Liver (tissue), 9 donors: ENCODE measurements around the gene CCDC136. TPM values are rescaled to one million over a fixed set of nuclear protein-coding genes. Genes with fewer than 3 reads are reported as not detected.

ENCODE experiments used
- DNase-seq: peaks from one replicate; pipeline ENCODE4 v3.0.0-alpha.2; 2017; ENCODE audit warnings: low spot score
- H3K27ac ChIP-seq, 2 donors: one replicate each; pipeline ENCODE4 v1.7.0; 2013; ENCODE audit warnings: inconsistent platforms in 2 of 2, low read length in 2 of 2, control low read depth in 1 of 2, low read depth in 1 of 2, mild to moderate bottlenecking in 1 of 2
- H3K27me3 ChIP-seq, 4 donors: one replicate each; pipeline versions ENCODE4 v1.6.1 to v1.7.0; 2013; ENCODE audit warnings: low read length in 3 of 4, inconsistent platforms in 1 of 4, mild to moderate bottlenecking in 1 of 4, moderate library complexity in 1 of 4; ENCODE audit not compliant: control insufficient read depth in 4 of 4, insufficient read depth in 4 of 4
- H3K36me3 ChIP-seq, 4 donors: one replicate each; pipeline versions ENCODE4 v1.6.1 to v1.7.0; 2013; ENCODE audit warnings: low read length in 3 of 4, mild to moderate bottlenecking in 3 of 4, low read depth in 1 of 4, moderate library complexity in 1 of 4; ENCODE audit not compliant: control insufficient read depth in 4 of 4, insufficient read depth in 3 of 4
- H3K4me1 ChIP-seq, 4 donors: one replicate each; pipeline versions ENCODE4 v1.6.1 to v1.7.0; 2013; ENCODE audit warnings: low read length in 3 of 4, mild to moderate bottlenecking in 3 of 4, moderate library complexity in 1 of 4; ENCODE audit not compliant: control insufficient read depth in 4 of 4, insufficient read depth in 4 of 4
- H3K4me3 ChIP-seq, 3 donors: one replicate each; pipeline versions ENCODE4 v1.6.1 to v1.7.0; 2013; ENCODE audit warnings: low read length in 3 of 3, control low read depth in 1 of 3, low read depth in 1 of 3, mild to moderate bottlenecking in 1 of 3
- H3K9ac ChIP-seq, 2 donors: one replicate each; pipeline ENCODE4 v1.7.0; 2013; ENCODE audit warnings: low read length in 2 of 2, mild to moderate bottlenecking in 2 of 2, moderate library complexity in 2 of 2, control low read depth in 1 of 2, low read depth in 1 of 2
- H3K9me3 ChIP-seq, 4 donors: one replicate each; pipeline versions ENCODE4 v1.6.1 to v1.7.0; 2013; ENCODE audit warnings: low read length in 3 of 4; ENCODE audit not compliant: control insufficient read depth in 4 of 4
- EGR1 ChIP-seq, 2 donors: IDR thresholded peaks; 2 replicates each; pipeline ENCODE4 v1.6.1; 2016 to 2018; ENCODE audit warnings: antibody characterized with exemption in 2 of 2, low read depth in 2 of 2
- FOXA1 ChIP-seq: IDR thresholded peaks from 2 replicates; pipeline ENCODE4 v1.6.1; 2016; ENCODE audit warnings: antibody characterized with exemption
- FOXA2 ChIP-seq: IDR thresholded peaks from 2 replicates; pipeline ENCODE4 v1.6.1; 2016; ENCODE audit warnings: antibody characterized with exemption
- HNF4A ChIP-seq, 2 donors: conservative IDR thresholded peaks; 2 replicates each; pipeline ENCODE4 v1.6.1; 2016; ENCODE audit warnings: antibody characterized with exemption in 2 of 2, mild to moderate bottlenecking in 2 of 2
- HNF4G ChIP-seq: IDR thresholded peaks from 2 replicates; pipeline ENCODE4 v1.6.1; 2016; ENCODE audit warnings: antibody characterized with exemption
- JUND ChIP-seq, 2 donors: IDR thresholded peaks; 2 replicates each; pipeline ENCODE4 v1.6.1; 2016; ENCODE audit warnings: antibody characterized with exemption in 2 of 2
- NR2F2 ChIP-seq: IDR thresholded peaks from 2 replicates; pipeline ENCODE4 v1.6.1; 2016; ENCODE audit warnings: antibody characterized with exemption
- REST ChIP-seq: IDR thresholded peaks from 2 replicates; pipeline ENCODE4 v1.6.1; 2016; ENCODE audit warnings: antibody characterized with exemption, mild to moderate bottlenecking
- SP1 ChIP-seq: IDR thresholded peaks from 2 replicates; pipeline ENCODE4 v1.6.1; 2018; ENCODE audit warnings: antibody characterized with exemption, mild to moderate bottlenecking
- TAF1 ChIP-seq: conservative IDR thresholded peaks from 2 replicates; pipeline ENCODE4 v1.6.1; 2016; ENCODE audit warnings: antibody characterized with exemption, mild to moderate bottlenecking
- YY1 ChIP-seq: IDR thresholded peaks from 2 replicates; pipeline ENCODE4 v1.6.1; 2016; ENCODE audit warnings: antibody characterized with exemption, mild to moderate bottlenecking
- ZBTB33 ChIP-seq: IDR thresholded peaks from 2 replicates; pipeline ENCODE4 v1.6.1; 2016; ENCODE audit warnings: antibody characterized with exemption
- WGBS: extraction: QIAGEN DNeasy Blood & Tissue Kit; methylation state at CpG from one replicate; pipeline ENCODE4 v1.1.7; 2013; 5-methylcytosine and 5-hydroxymethylcytosine counted together
- polyA plus RNA-seq, 2 donors: library from polyadenylated mRNA; stranded (reverse) in 1 of 2; unstranded in 1 of 2; fragments of 200-250 nt in 1 of 2; fragments of >200 nt in 1 of 2; fragmentation: Nextera tagmentation in 1 of 2; extraction: Ambion mirVana in 1 of 2; gene quantifications; one replicate each; pipeline versions ENCODE4 v1.2.1 to v1.2.3, GENCODE V29; 2013 to 2015
- total RNA-seq, 2 donors: library from RNA; depleted of rRNA; stranded (reverse); fragments of >200 nt; gene quantifications; one replicate each; pipeline ENCODE4 v1.2.3, GENCODE V29; 2014
- TF ChIP-seq, protein P1 (sequence below): fragments of 150-350 bp; IDR thresholded peaks from 2 replicates; pipeline ENCODE4 v1.5.1; 2017; ENCODE audit warnings: improper control_type of control experiment, low read depth, low read length; ENCODE audit not compliant: missing input control
- donor health status: healthy.
- donor health status: healthy.
- donor health status: healthy.
- donor health status: healthy.
- donor health status: healthy.

The CCDC136 gene
- total and polyA plus RNA-seq, 4 donors, result 0.09 to 0.59 (median 0.22) TPM

DNA sequence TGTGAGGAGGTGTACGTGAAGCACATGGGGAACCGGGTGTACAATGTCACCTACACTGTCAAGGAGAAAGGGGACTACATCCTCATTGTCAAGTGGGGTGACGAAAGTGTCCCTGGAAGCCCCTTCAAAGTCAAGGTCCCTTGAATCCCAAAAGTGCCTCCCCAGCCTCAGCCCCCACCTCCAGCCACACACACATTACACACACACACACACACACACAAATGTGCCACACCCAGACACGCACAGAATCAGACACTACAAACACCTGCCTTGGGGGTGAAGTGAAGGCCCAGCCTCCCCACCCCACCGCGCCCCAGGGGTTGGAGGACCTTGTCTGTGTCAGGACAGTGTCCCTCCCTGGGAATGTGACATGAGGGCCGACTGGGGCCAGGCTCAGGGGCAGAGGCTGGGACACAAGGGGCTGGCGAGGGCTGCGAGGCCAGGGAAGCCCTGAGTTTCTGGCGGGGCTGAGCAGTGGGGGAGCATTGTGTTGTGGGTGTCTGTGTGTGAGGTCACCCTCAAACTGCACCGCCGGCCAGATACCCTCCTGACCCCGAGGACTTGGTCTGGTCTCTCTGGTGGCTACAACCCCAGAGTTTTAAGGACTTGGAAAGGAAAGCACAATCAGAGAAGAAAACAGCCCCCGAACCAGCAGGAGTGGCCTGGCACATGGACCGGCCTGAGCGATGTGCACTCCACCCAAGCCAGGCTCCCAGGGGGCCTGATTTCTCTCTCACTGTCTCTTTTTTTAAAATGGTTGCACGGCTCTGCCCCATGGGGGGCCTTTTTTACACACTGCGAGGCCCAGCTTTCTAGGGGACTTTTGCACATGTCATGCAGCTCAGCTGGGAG is 66.8 kb downstream of the CCDC136 start (continued):
- TF ChIP-seq REST (no peak), FOXA1 (no peak)

GRCh38 chr7:128859232-128860157 is 67.7 kb downstream of the CCDC136 start:
- Histone ChIP-seq H3K27me3 (no peaks in the 10 kb centered on the region), H3K4me1 (peaks cover 3 to 10% (median 6%) of the 10 kb centered on the region in 4 donors), H3K4me3 (no peak overlapping the region), H3K9ac (no peak overlapping the region), H3K9me3 (no peaks in the 10 kb centered on the region), H3K36me3 (no peaks in the 10 kb centered on the region), H3K27ac (no peak overlapping the region)
- 74% methylated on average over 12 of the region's 12 CpGs for WGBS
- TF ChIP-seq, protein P1, sequence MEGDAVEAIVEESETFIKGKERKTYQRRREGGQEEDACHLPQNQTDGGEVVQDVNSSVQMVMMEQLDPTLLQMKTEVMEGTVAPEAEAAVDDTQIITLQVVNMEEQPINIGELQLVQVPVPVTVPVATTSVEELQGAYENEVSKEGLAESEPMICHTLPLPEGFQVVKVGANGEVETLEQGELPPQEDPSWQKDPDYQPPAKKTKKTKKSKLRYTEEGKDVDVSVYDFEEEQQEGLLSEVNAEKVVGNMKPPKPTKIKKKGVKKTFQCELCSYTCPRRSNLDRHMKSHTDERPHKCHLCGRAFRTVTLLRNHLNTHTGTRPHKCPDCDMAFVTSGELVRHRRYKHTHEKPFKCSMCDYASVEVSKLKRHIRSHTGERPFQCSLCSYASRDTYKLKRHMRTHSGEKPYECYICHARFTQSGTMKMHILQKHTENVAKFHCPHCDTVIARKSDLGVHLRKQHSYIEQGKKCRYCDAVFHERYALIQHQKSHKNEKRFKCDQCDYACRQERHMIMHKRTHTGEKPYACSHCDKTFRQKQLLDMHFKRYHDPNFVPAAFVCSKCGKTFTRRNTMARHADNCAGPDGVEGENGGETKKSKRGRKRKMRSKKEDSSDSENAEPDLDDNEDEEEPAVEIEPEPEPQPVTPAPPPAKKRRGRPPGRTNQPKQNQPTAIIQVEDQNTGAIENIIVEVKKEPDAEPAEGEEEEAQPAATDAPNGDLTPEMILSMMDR, result no peak
- TF ChIP-seq FOXA1 (no peak), NR2F2 (no peak), HNF4G (no peak), TAF1 (no peak)
- no peak for DNase-seq

DNA sequence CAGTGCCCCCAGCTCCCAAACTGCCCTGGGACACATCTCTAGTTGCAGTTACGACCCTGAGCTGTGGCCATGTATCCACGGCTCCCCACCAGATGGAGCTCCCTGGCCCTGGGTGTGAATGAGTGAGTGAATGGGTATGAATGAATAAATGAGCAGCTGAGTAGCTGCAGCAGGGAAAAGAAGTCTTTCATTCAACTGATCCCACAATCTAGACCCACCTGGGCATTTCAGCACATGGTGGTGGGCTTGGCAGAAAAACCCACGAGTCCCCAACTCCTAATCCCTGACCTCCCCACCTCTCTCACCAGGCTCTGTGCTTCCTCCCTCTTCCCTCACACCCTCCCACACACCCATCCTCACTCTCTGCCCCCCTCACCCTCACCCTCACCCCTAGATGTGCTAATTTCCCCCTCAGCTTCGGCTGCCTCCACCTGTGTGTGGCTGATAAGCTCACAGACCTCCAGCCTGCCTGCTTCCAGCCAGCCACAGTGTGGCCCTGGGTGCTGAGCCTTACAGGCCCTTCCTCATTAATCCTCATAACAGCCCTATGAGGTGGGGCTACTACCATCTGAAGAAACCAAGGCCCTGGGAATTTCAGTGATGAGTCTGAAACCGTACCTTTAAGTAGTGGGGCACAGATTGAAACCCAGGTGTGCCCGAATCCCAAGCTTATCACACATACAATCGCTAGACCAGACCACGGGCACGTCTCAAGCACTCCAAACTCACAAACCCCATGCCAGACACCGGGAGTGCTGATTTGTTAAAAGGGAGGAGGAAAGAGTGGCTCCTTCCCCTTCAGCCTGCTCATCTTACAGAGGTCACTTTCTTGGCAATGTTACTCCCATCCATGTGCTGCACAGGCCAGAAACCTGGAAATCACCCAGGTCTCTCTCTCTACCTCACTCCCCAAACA is 68.6 kb downstream of the CCDC136 start:
- no peak overlapping the region for H3K4me3 ChIP-seq
- H3K36me3 ChIP-seq, result peaks cover 0 to 5% (median under 1%) of the 10 kb centered on the region in 4 donors
- H3K9ac ChIP-seq, result no peak overlapping the region
- H3K27ac ChIP-seq, result no peak overlapping the region
- WGBS, result 75% methylated on average over 10 of the region's 10 CpGs
- no peak for DNase-seq
- no peaks in the 10 kb centered on the region for H3K9me3 ChIP-seq
- H3K4me1 ChIP-seq, result peaks cover 3 to 10% (median 6%) of the 10 kb centered on the region in 4 donors
- no peaks in the 10 kb centered on the region for H3K27me3 ChIP-seq
- TF ChIP-seq YY1 (no peak), EGR1 (IDR thresholded peaks at IDR 0.05; ENCODE audit: low read depth in 2 of 2) (no peak), REST (no peak), SP1 (no peak), FOXA2 (no peak), NR2F2 (no peak), ZBTB33 (no peak), JUND (IDR thresholded peaks at IDR 0.05) (no peak), FOXA1 (no peak), TAF1 (no peak), HNF4A (conservative IDR thresholded peaks at IDR 0.05) (no peak), HNF4G (no peak)
